Lung (tissue), 12 donors: ENCODE data around the gene SPNS2. TPM values are rescaled to one million over a fixed set of nuclear protein-coding genes. Genes with fewer than 3 reads are reported as not detected.

Experiments used
- ATAC-seq: fragments of 200-7000 bp; cut with Tn5 transposase; one replicate; pipeline ENCODE4 v1.9.1; 2020; ENCODE audit warnings: moderate number of reproducible peaks; ENCODE audit not compliant: insufficient read depth, low FRiP score
- DNase-seq, 3 donors: peaks; one replicate each; pipeline ENCODE4 v3.0.0-alpha.2; 2013 to 2017
- H3K27ac ChIP-seq, 2 donors: one replicate each; pipeline ENCODE4 v1.5.1; 2013; ENCODE audit warnings: mild to moderate bottlenecking in 2 of 2, moderate library complexity in 2 of 2, control low read depth in 1 of 2, inconsistent platforms in 1 of 2, low read depth in 1 of 2, low read length in 1 of 2
- H3K27me3 ChIP-seq, 3 donors: one replicate each; pipeline ENCODE4 v1.5.1; 2013; ENCODE audit warnings: low read length in 2 of 3; ENCODE audit not compliant: control insufficient read depth in 3 of 3, insufficient read depth in 3 of 3
- H3K36me3 ChIP-seq, 4 donors: one replicate each; pipeline ENCODE4 v1.5.1; 2013; ENCODE audit warnings: low read length in 4 of 4, mild to moderate bottlenecking in 1 of 4, moderate library complexity in 1 of 4; ENCODE audit not compliant: control insufficient read depth in 4 of 4, insufficient read depth in 4 of 4
- H3K4me1 ChIP-seq, 5 donors: one replicate each; pipeline ENCODE4 v1.5.1; 2013; ENCODE audit warnings: low read length in 5 of 5, mild to moderate bottlenecking in 2 of 5, moderate library complexity in 1 of 5; ENCODE audit not compliant: control insufficient read depth in 5 of 5, insufficient read depth in 5 of 5
- H3K4me3 ChIP-seq: one replicate; pipeline ENCODE4 v1.5.1; 2013; ENCODE audit warnings: mild to moderate bottlenecking, control low read depth, moderate library complexity
- H3K9ac ChIP-seq, 2 donors: one replicate each; pipeline ENCODE4 v1.5.1; 2013; ENCODE audit warnings: low read length in 2 of 2, control low read depth in 1 of 2; ENCODE audit not compliant: insufficient read depth in 1 of 2
- H3K9me3 ChIP-seq, 4 donors: one replicate each; pipeline ENCODE4 v1.5.1; 2013; ENCODE audit warnings: low read length in 3 of 4, mild to moderate bottlenecking in 1 of 4, moderate library complexity in 1 of 4; ENCODE audit not compliant: control insufficient read depth in 4 of 4, insufficient read depth in 3 of 4
- CTCF ChIP-seq: IDR thresholded peaks from 2 replicates; pipeline ENCODE4 v1.5.1; 2012; ENCODE audit warnings: mild to moderate bottlenecking; ENCODE audit errors: control extremely low read depth, extremely low read depth
- WGBS, 2 donors: extraction: QIAGEN DNeasy Blood & Tissue Kit; methylation state at CpG; one replicate each; pipeline ENCODE4 v1.1.7; 2013; 5-methylcytosine and 5-hydroxymethylcytosine counted together
- polyA plus RNA-seq, 2 donors: library from polyadenylated mRNA; stranded (reverse); fragments of 200-250 nt; gene quantifications; one replicate each; pipeline ENCODE4 v1.2.1, GENCODE V29; 2013
- total RNA-seq, 2 donors: library from RNA; depleted of rRNA in 1 of 2; stranded (reverse); fragments of >200 nt in 1 of 2; gene quantifications; one replicate each; pipeline ENCODE4 v1.2.1, GENCODE V29; 2014 to 2021
- donor health status: control.
- donor health status: control.
- donor health status: Bipolar disorder and iron deficiency.
- donor health status: healthy.
- donor health status: DM: yes; HTN: yes; CAD: no.

SPNS2 gene
- total and polyA plus RNA-seq, 4 donors: 26.8 to 60.1 (median 42.5) TPM

DNA sequence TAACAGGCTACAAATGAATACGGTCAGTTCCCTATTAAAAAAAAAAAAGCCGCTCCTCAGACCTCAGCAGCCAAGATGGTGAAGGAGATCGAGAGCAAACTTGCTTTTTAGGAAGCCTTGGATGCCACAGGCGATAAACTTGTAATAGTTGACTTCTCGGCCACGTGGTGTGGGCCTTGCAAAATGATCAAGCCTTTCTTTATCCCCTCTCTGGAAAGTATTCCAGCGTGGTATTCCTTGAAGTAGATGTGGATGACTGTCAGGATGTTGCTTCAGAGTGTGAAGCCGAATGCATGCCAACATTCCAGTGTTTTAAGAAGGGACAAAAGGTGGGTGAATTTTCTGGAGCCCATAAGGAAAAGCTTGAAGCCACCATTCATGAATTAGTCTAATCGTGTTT, 73.5 kb downstream of the SPNS2 start:
- no peaks in the 10 kb centered on the region for H3K27me3 ChIP-seq
- H3K9me3 ChIP-seq: no peaks in the 10 kb centered on the region
- H3K9ac ChIP-seq: no peak overlapping the region
- peaks cover 0 to 8% (median 1%) of the 10 kb centered on the region in 5 donors for H3K4me1 ChIP-seq
- no peaks in the 10 kb centered on the region for H3K36me3 ChIP-seq
- H3K27ac ChIP-seq: no peak overlapping the region
- H3K4me3 ChIP-seq: no peak overlapping the region
- TF ChIP-seq CTCF: no peak
- DNase-seq (no peak), ATAC-seq (no peak)
- 69 to 78% methylated on average over 9 of the region's 9 CpGs for WGBS, 2 donors

- Histone ChIP-seq H3K9ac (no peak overlapping the region), H3K4me1 (peaks cover 0 to 13% (median 3%) of the 10 kb centered on the region in 5 donors), H3K27me3 (no peaks in the 10 kb centered on the region), H3K27ac (no peak overlapping the region), H3K4me3 (no peak overlapping the region), H3K9me3 (no peaks in the 10 kb centered on the region), H3K36me3 (no peaks in the 10 kb centered on the region)
- WGBS, 2 donors: 80 to 82% methylated on average over 4 of the region's 4 CpGs
- DNase-seq (no peak), ATAC-seq (no peak)
- no peak for TF ChIP-seq CTCF
These were observed 74.4 kb downstream of the SPNS2 start for GRCh38 chr17:4573115-4573514.

- no peak for ATAC-seq
- H3K27me3 ChIP-seq: no peaks in the 10 kb centered on the region
- H3K9me3 ChIP-seq: no peaks in the 10 kb centered on the region
- no peak for TF ChIP-seq CTCF
- no peak overlapping the region for H3K9ac ChIP-seq
- H3K36me3 ChIP-seq: no peaks in the 10 kb centered on the region
- no peak overlapping the region for H3K27ac ChIP-seq
- no peak for DNase-seq
- WGBS, 2 donors: 69 to 81% methylated on average over 7 of the region's 7 CpGs
- H3K4me1 ChIP-seq: peaks cover 0 to 13% (median 3%) of the 10 kb centered on the region in 5 donors
- no peak overlapping the region for H3K4me3 ChIP-seq
These were observed 75.0 kb downstream of the SPNS2 start for GRCh38 chr17:4573669-4574068.

GRCh38 chr17:4574448-4575045, 75.9 kb downstream of the SPNS2 start:
- Histone ChIP-seq H3K27me3 (no peaks in the 10 kb centered on the region), H3K27ac (no peak overlapping the region), H3K4me1 (peaks cover 0 to 13% (median 3%) of the 10 kb centered on the region in 5 donors), H3K9ac (no peak overlapping the region), H3K4me3 (no peak overlapping the region), H3K9me3 (no peaks in the 10 kb centered on the region), H3K36me3 (no peaks in the 10 kb centered on the region)
- no peak for TF ChIP-seq CTCF
- 90 to 96% methylated on average over 9 of the region's 9 CpGs for WGBS, 2 donors
- DNase-seq (no peak), ATAC-seq (no peak)
